Left ventricle myocardium inferior (tissue), 1 donor: ENCODE results near the gene IGSF21. TPM values are rescaled to one million over a fixed set of nuclear protein-coding genes. Genes with fewer than 3 reads are reported as not detected.

Source experiments
- DNase-seq: peaks from one replicate; pipeline ENCODE4 v3.0.0-alpha.2; 2020
- H3K27ac ChIP-seq: fragments of 200-600 bp; replicated peaks from 2 replicates; pipeline ENCODE4 v1.8.0; 2021
- H3K27me3 ChIP-seq: fragments of 200-600 bp; 2 replicates; pipeline ENCODE4 v1.8.0; 2021; ENCODE audit warnings: low read depth
- H3K36me3 ChIP-seq: fragments of 200-600 bp; 2 replicates; pipeline ENCODE4 v1.8.0; 2021
- H3K4me1 ChIP-seq: fragments of 200-600 bp; 2 replicates; pipeline ENCODE4 v1.8.0; 2021
- H3K4me3 ChIP-seq: fragments of 200-600 bp; 2 replicates; pipeline ENCODE4 v1.8.0; 2021; ENCODE audit warnings: mild to moderate bottlenecking, moderate library complexity
- H3K9me3 ChIP-seq: fragments of 200-600 bp; replicated peaks from 2 replicates; pipeline ENCODE4 v1.8.0; 2021
- intact Hi-C: fragments of 100-400 bp; cut with micrococcal nuclease; formaldehyde crosslinking; loops from one replicate; pipeline ENCODE4 v1.11.0; 2022
- total RNA-seq: library from RNA; stranded (reverse); fragmentation: NEBNext Ultra II Directional; extraction: Animal tissue kit (Norgen Biotek cat#: 25700); gene quantifications from one replicate; pipeline ENCODE4 v1.2.1, GENCODE V29; 2021
- TF ChIP-seq, protein P1 (sequence below): fragments of 200-600 bp; IDR thresholded peaks from 2 replicates; pipeline ENCODE4 v1.8.0; 2021; ENCODE audit warnings: antibody characterized with exemption, mild to moderate bottlenecking, borderline replicate concordance
- donor health status: DM: no; HTN: yes; CAD: no; lungs with severe emphysema.

The IGSF21 gene
- total RNA-seq, 1 donor from 2014 or later = 0.47 TPM

DNA sequence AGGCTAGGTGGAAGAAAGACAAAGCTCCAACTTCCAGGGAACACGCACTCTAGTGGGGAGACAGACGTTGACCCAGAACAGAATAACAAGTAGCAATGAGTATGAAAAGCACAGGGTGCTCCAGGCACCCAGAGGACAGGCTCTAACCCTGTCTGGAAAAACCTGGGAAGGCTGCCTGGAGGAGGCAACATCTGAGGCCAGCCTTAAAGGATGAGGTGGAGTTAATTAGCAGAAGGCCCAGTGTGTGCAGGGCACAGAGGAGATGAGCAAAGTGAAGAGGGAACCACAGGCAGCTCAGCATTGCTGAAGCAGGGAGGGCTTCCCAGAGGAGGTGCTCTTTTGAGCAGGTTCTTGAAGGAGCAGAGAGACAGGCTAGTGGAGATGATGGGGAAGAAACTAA lies 246.4 kb downstream of the IGSF21 start:
- DNase-seq = no peak
- TF ChIP-seq, protein P1, sequence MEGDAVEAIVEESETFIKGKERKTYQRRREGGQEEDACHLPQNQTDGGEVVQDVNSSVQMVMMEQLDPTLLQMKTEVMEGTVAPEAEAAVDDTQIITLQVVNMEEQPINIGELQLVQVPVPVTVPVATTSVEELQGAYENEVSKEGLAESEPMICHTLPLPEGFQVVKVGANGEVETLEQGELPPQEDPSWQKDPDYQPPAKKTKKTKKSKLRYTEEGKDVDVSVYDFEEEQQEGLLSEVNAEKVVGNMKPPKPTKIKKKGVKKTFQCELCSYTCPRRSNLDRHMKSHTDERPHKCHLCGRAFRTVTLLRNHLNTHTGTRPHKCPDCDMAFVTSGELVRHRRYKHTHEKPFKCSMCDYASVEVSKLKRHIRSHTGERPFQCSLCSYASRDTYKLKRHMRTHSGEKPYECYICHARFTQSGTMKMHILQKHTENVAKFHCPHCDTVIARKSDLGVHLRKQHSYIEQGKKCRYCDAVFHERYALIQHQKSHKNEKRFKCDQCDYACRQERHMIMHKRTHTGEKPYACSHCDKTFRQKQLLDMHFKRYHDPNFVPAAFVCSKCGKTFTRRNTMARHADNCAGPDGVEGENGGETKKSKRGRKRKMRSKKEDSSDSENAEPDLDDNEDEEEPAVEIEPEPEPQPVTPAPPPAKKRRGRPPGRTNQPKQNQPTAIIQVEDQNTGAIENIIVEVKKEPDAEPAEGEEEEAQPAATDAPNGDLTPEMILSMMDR = no peak
- peaks cover 96% of the 10 kb centered on the region for H3K27me3 ChIP-seq
- no peaks in the 10 kb centered on the region for H3K9me3 ChIP-seq
- H3K27ac ChIP-seq = no peak overlapping the region
- intact Hi-C loops = no loop called here
- no peaks in the 10 kb centered on the region for H3K4me1 ChIP-seq
- no peak overlapping the region for H3K4me3 ChIP-seq
- no peaks in the 10 kb centered on the region for H3K36me3 ChIP-seq

DNA sequence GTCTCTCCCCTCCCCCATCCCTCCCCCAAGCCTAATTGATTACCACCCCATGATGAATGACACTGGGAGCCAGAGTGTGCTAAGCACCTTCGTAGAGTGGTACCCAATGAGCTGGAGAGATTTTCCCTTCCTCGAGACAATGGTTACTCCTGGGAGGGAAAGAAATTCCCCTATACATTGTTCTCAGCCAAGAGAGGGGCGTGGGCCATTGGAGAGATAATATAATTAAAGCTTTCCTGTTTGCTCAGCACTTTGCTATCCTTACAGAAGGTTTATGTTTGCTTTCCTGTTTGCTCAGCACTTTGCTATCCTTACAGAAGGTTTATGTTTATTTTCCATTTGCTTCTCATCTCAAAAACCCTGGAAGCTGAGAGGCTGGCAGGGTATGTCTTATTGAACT lies 247.0 kb downstream of the IGSF21 start:
- Histone ChIP-seq H3K4me1 (no peaks in the 10 kb centered on the region), H3K27me3 (peaks cover 93% of the 10 kb centered on the region), H3K4me3 (no peak overlapping the region), H3K9me3 (no peaks in the 10 kb centered on the region), H3K36me3 (no peaks in the 10 kb centered on the region), H3K27ac (no peak overlapping the region)
- intact Hi-C loops = no loop called here
- TF ChIP-seq, protein P1 = no peak
- no peak for DNase-seq

DNA sequence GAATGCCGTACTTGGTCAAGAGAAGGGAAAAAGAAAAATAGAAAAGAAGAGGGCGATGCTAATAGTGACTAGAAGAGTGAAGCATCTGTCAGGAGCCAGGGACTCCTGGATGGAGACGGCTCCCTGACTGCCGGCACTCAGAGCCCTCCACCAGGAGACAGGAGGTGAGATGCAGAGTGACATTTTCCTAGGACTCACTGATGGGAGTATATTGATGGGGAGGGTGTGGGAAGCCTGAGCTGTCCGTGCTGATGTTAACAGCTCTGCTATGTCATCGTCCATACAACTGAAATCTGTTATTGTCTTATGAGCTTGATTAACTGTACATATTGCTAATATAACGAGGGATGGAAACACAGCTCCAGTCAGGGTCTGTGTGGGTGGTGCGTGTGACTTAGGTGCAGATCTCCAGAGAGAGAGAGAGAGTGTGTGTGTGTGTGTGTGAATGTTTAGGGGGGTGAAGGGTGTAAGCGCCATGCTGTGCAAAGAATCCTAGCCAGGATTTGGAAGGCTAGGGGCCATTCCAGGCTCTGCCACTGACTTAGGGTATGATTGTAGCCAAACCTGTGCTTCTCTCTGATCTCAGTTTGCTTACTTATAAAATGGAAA lies 250.1 kb downstream of the IGSF21 start:
- TF ChIP-seq, protein P1 = no peak
- no peak overlapping the region for H3K4me3 ChIP-seq
- no peak for DNase-seq
- no peaks in the 10 kb centered on the region for H3K36me3 ChIP-seq
- intact Hi-C loops = no loop called here
- peaks cover 93% of the 10 kb centered on the region for H3K27me3 ChIP-seq
- no peak overlapping the region for H3K27ac ChIP-seq
- no peaks in the 10 kb centered on the region for H3K9me3 ChIP-seq
- H3K4me1 ChIP-seq = no peaks in the 10 kb centered on the region

DNA sequence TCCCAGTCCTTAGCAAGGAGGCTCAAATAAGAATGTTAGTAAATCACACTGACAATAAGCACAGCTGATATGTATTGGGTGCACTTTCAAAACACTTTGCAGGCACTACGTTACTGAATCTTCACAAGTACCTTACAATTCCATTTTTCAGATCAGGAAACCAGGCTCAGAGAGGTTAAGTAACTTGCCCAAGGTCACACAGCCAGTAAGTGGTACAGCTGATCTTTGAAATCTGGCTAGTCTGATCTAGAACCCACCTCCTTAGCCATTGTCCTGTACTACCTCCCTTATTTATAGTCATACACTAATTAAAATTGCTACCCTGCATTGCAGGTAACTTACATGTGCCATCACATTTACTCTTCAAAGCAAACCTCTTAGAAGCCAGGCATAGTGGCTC lies 251.0 kb downstream of the IGSF21 start:
- Histone ChIP-seq H3K4me1 (no peaks in the 10 kb centered on the region), H3K9me3 (no peaks in the 10 kb centered on the region), H3K27me3 (peaks cover 93% of the 10 kb centered on the region), H3K4me3 (no peak overlapping the region), H3K27ac (no peak overlapping the region), H3K36me3 (no peaks in the 10 kb centered on the region)
- intact Hi-C loops = no loop called here
- no peak for DNase-seq
- TF ChIP-seq, protein P1 = no peak

DNA sequence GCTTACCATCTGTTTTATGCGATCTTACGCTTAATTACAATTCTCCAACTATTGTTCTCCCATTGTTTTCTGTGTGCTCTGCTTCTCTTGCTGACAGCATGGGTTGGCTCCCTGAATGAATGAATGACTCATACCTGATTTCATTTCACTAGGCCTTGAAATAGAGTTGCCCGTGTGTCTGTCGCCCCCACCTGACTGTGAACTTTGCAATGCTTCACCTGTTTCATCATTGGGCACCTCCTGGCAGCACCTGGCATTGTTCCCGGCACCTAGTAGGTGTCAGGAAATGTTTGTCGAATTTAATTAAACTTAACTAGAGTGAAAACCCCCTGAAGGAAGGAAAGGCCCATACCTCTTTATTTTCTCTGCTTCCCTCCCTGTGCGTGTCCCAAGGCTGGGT lies 252.7 kb downstream of the IGSF21 start:
- no peak overlapping the region for H3K4me3 ChIP-seq
- peaks cover 93% of the 10 kb centered on the region for H3K27me3 ChIP-seq
- TF ChIP-seq, protein P1 = no peak
- H3K4me1 ChIP-seq = no peaks in the 10 kb centered on the region
- no peaks in the 10 kb centered on the region for H3K36me3 ChIP-seq
- H3K27ac ChIP-seq = no peak overlapping the region
- intact Hi-C loops = no loop called here
- DNase-seq = no peak
- H3K9me3 ChIP-seq = no peaks in the 10 kb centered on the region

DNA sequence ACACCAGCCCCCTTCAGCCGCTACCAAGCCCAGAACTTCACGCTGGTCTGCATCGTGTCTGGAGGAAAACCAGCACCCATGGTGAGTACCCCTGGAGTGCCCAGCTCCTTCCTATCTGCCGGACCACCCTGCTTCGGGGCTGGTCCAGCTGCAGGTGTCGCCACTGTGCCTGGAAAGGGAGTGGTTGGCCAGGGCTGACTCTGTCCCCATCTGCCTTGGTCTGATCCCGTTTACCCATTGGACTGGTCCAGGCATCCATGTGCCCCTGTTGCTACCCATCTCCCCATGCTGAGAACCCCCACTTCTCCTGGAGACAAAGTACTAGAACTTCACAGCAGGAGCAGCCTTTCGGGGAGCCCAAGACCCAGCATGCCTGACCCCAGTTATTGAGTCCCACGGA lies 254.6 kb downstream of the IGSF21 start:
- H3K27ac ChIP-seq = no peak overlapping the region
- peaks cover 95% of the 10 kb centered on the region for H3K27me3 ChIP-seq
- no peaks in the 10 kb centered on the region for H3K36me3 ChIP-seq
- H3K4me3 ChIP-seq = no peak overlapping the region
- intact Hi-C loops = no loop called here
- TF ChIP-seq, protein P1 = no peak
- no peak for DNase-seq
- H3K9me3 ChIP-seq = peaks cover 11% of the 10 kb centered on the region
- H3K4me1 ChIP-seq = no peaks in the 10 kb centered on the region
